Erythroblast (primary cell): ENCODE measurements around the gene EPHB2.

Source experiments
- GATA1 ChIP-seq: IDR thresholded peaks from 2 replicates; pipeline ENCODE4 v1.6.1; 2011; ENCODE audit warnings: low read depth, mild to moderate bottlenecking, control low read depth, low read length, moderate library complexity
- POLR2A ChIP-seq: IDR thresholded peaks from 2 replicates; pipeline ENCODE4 v1.6.1; 2011; ENCODE audit warnings: mild to moderate bottlenecking, low read length

- TF ChIP-seq POLR2A = no peak
- TF ChIP-seq GATA1 = no peak
Observed at GRCh38 chr1:22914633-22915217, 204.1 kb downstream of the EPHB2 start.
